ENCODE results near the gene LGR4. TPM values are rescaled to one million over a fixed set of nuclear protein-coding genes. Genes with fewer than 3 reads are reported as not detected.

Gene LGR4
- total RNA-seq, 1 experiment from 2014 or later: 99.2 TPM

DNA sequence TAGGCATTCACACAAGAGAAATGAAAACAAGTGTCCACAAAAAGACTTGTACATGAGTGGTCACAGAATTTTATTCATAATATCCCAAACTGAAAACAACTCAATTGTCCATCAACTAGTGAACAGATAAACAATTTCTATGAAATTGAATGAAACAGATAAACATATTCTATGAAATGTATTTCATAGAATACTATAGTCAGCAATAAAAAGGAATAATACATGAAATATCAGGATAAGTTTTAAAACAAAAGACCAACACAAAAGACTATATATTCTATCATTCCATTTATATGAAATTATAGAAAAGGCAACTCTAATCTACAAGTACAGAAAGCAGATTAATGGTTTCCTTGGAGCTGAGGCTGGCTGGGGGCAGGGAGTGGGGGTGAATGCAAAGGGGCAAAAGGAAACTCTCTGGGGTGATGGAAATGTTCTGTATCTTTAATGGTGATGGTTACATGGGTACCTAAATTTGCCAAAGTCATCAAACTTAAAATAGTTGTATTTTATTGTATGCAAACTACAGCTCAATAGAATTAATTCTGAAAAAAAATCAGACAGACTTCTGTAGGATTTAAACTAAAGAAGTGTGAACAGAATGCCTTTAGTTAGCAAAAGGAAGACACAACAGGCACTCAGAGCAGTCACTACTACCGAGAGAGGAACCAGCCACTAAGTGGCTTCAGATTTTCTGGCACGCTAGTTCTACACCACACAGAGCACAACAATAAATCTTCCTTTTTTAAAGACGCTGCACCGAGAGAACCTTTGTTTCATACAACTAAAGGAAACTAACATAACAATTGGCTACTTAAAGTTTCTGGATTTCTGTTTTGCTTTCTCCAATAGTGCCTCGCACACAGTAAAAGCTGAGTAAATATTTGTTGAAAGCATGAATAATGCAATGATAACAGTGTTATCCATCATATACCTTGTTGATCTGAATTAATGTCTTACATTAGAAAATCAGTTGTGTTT is 124.9 kb downstream of the LGR4 start:
- no peaks in the 10 kb centered on the region for H3K79me1 ChIP-seq (ENCODE audit: insufficient read depth, low read depth, low read length, poor library complexity, severe bottlenecking)
- no peak overlapping the region for H2AK5ac ChIP-seq (ENCODE audit: insufficient read length, low read length)
- no peaks in the 10 kb centered on the region for H3K9me3 ChIP-seq (ENCODE audit: control insufficient read depth, low read depth, low read length)
- H3K27me3 ChIP-seq (ENCODE audit: insufficient read depth, low read length): no peaks in the 10 kb centered on the region
- H4K5ac ChIP-seq (ENCODE audit: insufficient read length, low read depth, low read length): no peak overlapping the region
- no peaks in the 10 kb centered on the region for H4K20me1 ChIP-seq (ENCODE audit: control insufficient read depth, insufficient read depth, insufficient read length)
- H3K4me1 ChIP-seq (ENCODE audit: insufficient read depth, low read length): peaks cover 4% of the 10 kb centered on the region
- H3K9ac ChIP-seq (ENCODE audit: extremely low read depth, insufficient read length, low read length): no peak overlapping the region
- WGBS (ENCODE audit: extremely low coverage, insufficient read length, low lambda C conversion rate): no CpG with 5 or more reads among the region's 5 CpGs
- H4K91ac ChIP-seq (ENCODE audit: insufficient read length, low read depth, low read length): no peak overlapping the region
- H3K18ac ChIP-seq (ENCODE audit: insufficient read length, low read depth, low read length): no peak overlapping the region
- no peak overlapping the region for H3K23ac ChIP-seq (ENCODE audit: insufficient read length, low read depth, low read length)
- Mint-ChIP-seq H3K4me1 (peaks cover 48 to 57% of the 10 kb centered on the region in 2 experiments), H3K27me3 (ENCODE audit: low read depth) (no peaks in the 10 kb centered on the region), H3K36me3 (ENCODE audit: insufficient read depth in 1 of 3, low read depth in 3 of 3) (peaks cover 12 to 35% (median 28%) of the 10 kb centered on the region in 3 experiments), H3K9me3 (peaks cover under 1 to 5% of the 10 kb centered on the region in 2 experiments; a peak in 4 of 5 replicates), H3K4me3 (peak overlapping the region; percentile 42 to 64), H3K27ac (peak overlapping the region; percentile 20 to 97 (median 93))
- peak overlapping the region; percentile 24 for H3K4me2 ChIP-seq (ENCODE audit: insufficient read depth, insufficient read length, low read length)
- TF ChIP-seq, protein P1, sequence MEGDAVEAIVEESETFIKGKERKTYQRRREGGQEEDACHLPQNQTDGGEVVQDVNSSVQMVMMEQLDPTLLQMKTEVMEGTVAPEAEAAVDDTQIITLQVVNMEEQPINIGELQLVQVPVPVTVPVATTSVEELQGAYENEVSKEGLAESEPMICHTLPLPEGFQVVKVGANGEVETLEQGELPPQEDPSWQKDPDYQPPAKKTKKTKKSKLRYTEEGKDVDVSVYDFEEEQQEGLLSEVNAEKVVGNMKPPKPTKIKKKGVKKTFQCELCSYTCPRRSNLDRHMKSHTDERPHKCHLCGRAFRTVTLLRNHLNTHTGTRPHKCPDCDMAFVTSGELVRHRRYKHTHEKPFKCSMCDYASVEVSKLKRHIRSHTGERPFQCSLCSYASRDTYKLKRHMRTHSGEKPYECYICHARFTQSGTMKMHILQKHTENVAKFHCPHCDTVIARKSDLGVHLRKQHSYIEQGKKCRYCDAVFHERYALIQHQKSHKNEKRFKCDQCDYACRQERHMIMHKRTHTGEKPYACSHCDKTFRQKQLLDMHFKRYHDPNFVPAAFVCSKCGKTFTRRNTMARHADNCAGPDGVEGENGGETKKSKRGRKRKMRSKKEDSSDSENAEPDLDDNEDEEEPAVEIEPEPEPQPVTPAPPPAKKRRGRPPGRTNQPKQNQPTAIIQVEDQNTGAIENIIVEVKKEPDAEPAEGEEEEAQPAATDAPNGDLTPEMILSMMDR (conservative IDR thresholded peaks at IDR 0.05): no peak
- no peak overlapping the region for H2BK5ac ChIP-seq (ENCODE audit: insufficient read length, low read length)
- H2AFZ ChIP-seq (ENCODE audit: low read length): no peak overlapping the region
- no peak overlapping the region for H3K27ac ChIP-seq (ENCODE audit: insufficient read length, low read depth, low read length)
- peak; percentile 36 for DNase-seq
- H2BK12ac ChIP-seq (ENCODE audit: insufficient read length, low read depth, low read length): no peak overlapping the region
- H3K14ac ChIP-seq (ENCODE audit: insufficient read depth, low read length): no peak overlapping the region
- no peaks in the 10 kb centered on the region for H3K23me2 ChIP-seq (ENCODE audit: insufficient read length, low read depth, low read length, poor library complexity, severe bottlenecking)
- no peak overlapping the region for H3K56ac ChIP-seq (ENCODE audit: insufficient read length, low read depth, low read length)
- no peak overlapping the region for H3K4ac ChIP-seq (ENCODE audit: low read depth, low read length)
- no peak overlapping the region for H2BK15ac ChIP-seq (ENCODE audit: low read depth, low read length)
- no peak overlapping the region for H2BK20ac ChIP-seq (ENCODE audit: low read depth, low read length, poor library complexity, severe bottlenecking)
- H3K79me2 ChIP-seq (ENCODE audit: insufficient read depth, low read length): no peaks in the 10 kb centered on the region
- no peak overlapping the region for H3T11ph ChIP-seq (ENCODE audit: low read length)
- no peak overlapping the region for H2BK120ac ChIP-seq (ENCODE audit: low read depth, low read length, poor library complexity, severe bottlenecking)
- no peak overlapping the region for H4K8ac ChIP-seq (replicated peaks; ENCODE audit: insufficient read length, low read depth, low read length)

All from H9 (cell line).